Testis (tissue), 2 donors: ENCODE results near the gene LRRC17.

Source experiments
- CTCF ChIP-seq, 3 experiments: fragments of 450-650 bp in 2 of 3; fragments of 200-600 bp in 1 of 3; sonication (generic) in 1 of 3; IDR thresholded peaks; one replicate each; pipeline ENCODE4 v1.5.1; 2016 to 2019; ENCODE audit warnings: antibody characterized with exemption in 3 of 3, mild to moderate bottlenecking in 2 of 3, moderate library complexity in 1 of 3
- POLR2A ChIP-seq: fragments of 450-650 bp; IDR thresholded peaks from one replicate; pipeline ENCODE4 v1.6.1; 2017; ENCODE audit warnings: antibody characterized with exemption, mild to moderate bottlenecking, moderate library complexity

- no peak for TF ChIP-seq CTCF (IDR thresholded peaks at IDR 0.05)
- TF ChIP-seq POLR2A: no peak
These were observed 80.3 kb downstream of the LRRC17 start for GRCh38 chr7:102992938-102993717.
